B cell (primary cell): Measurements from ENCODE around the gene CACNB4. TPM values are rescaled to one million over a fixed set of nuclear protein-coding genes. Genes with fewer than 3 reads are reported as not detected.

Source experiments
- ATAC-seq: fragments of 200-7000 bp; cut with Tn5 transposase; one replicate; pipeline ENCODE4 v1.10.0; 2021; ENCODE audit warnings: low read depth, mild to moderate bottlenecking, moderate number of reproducible peaks, moderate library complexity
- CTCF ChIA-PET: fragments of 350-600 bp; sonication (Branson Sonifier 250); formaldehyde crosslinking; loops from one replicate; lab custom pipeline; 2021; ENCODE audit warnings: antibody characterized with exemption, inconsistent platforms; lab: Charles Lee
- POLR2A ChIA-PET: fragments of 350-600 bp; sonication (Branson Sonifier 250); formaldehyde crosslinking; loops from one replicate; lab custom pipeline; 2021; ENCODE audit warnings: antibody characterized with exemption; lab: Charles Lee
- DNase-seq: peaks from one replicate; pipeline ENCODE4 v3.0.0; 2013
- H2AFZ ChIP-seq: 2 replicates; pipeline ENCODE4 v1.6.1; 2012; ENCODE audit warnings: mild to moderate bottlenecking, low read depth, low read length; ENCODE audit not compliant: insufficient read depth, poor library complexity, severe bottlenecking
- H3K27ac ChIP-seq, 2 donors: 1 replicate in 1 of 2; 2 replicates in 1 of 2; pipeline ENCODE4 v1.5.1; 2012 to 2013; ENCODE audit warnings: low read length in 2 of 2, mild to moderate bottlenecking in 2 of 2, moderate library complexity in 1 of 2
- H3K27me3 ChIP-seq, 4 experiments: fragments of 200-600 bp in 1 of 4; sonication (generic) in 1 of 4; replicated peaks in 1 of 4; 1 replicate in 2 of 4; 2 replicates in 2 of 4; pipeline versions ENCODE4 v1.6.1 to v1.7.0; 2013 to 2016; ENCODE audit warnings: low read length in 3 of 4, mild to moderate bottlenecking in 2 of 4, mixed read lengths in 1 of 4, moderate library complexity in 1 of 4; ENCODE audit not compliant: insufficient read depth in 4 of 4, control insufficient read depth in 3 of 4; ENCODE audit errors: control extremely low read depth in 1 of 4
- H3K36me3 ChIP-seq, 2 experiments: replicated peaks in 1 of 2; 1 replicate in 1 of 2; 2 replicates in 1 of 2; pipeline versions ENCODE4 v1.6.1 to v1.7.1; 2013; ENCODE audit warnings: low read length in 1 of 2; ENCODE audit not compliant: insufficient read depth in 2 of 2, control insufficient read depth in 1 of 2; ENCODE audit errors: control extremely low read depth in 1 of 2, extremely low read depth in 1 of 2
- H3K4me1 ChIP-seq, 2 donors: fragments of 200-600 bp in 1 of 2; sonication (generic) in 1 of 2; 1 replicate in 1 of 2; 2 replicates in 1 of 2; pipeline versions ENCODE4 v1.5.1 to v1.6.1; 2013 to 2017; ENCODE audit warnings: low read length in 2 of 2; ENCODE audit not compliant: control insufficient read depth in 2 of 2, insufficient read depth in 2 of 2
- H3K4me2 ChIP-seq: replicated peaks from 2 replicates; pipeline ENCODE3; 2012; ENCODE audit warnings: mild to moderate bottlenecking, low read depth, low read length; ENCODE audit not compliant: poor library complexity, severe bottlenecking
- H3K4me3 ChIP-seq, 5 experiments: fragments of 200-600 bp in 1 of 5; sonication (generic) in 1 of 5; 1 replicate in 3 of 5; 2 replicates in 2 of 5; pipeline versions ENCODE4 v1.5.1 to v1.7.0; 2011 to 2016; ENCODE audit warnings: low read length in 4 of 5, mild to moderate bottlenecking in 4 of 5, low read depth in 2 of 5, control low read depth in 1 of 5, moderate library complexity in 1 of 5; ENCODE audit not compliant: insufficient read depth in 1 of 5; ENCODE audit errors: control extremely low read depth in 1 of 5, extremely low read depth in 1 of 5
- H3K79me2 ChIP-seq: fragments of 200-600 bp; sonication (generic); one replicate; pipeline ENCODE4 v1.6.0; 2016; ENCODE audit warnings: low read length; ENCODE audit not compliant: control insufficient read depth, insufficient read depth
- H3K9ac ChIP-seq: fragments of 200-600 bp; sonication (generic); 2 replicates; pipeline ENCODE4 v1.6.1; 2017; ENCODE audit warnings: mild to moderate bottlenecking, low read length, moderate library complexity
- H3K9me3 ChIP-seq, 3 donors: one replicate each; pipeline versions ENCODE4 v1.6.1 to v1.7.1; 2013; ENCODE audit warnings: low read length in 2 of 3; ENCODE audit not compliant: control insufficient read depth in 2 of 3, insufficient read depth in 1 of 3; ENCODE audit errors: control extremely low read depth in 1 of 3
- H4K20me1 ChIP-seq: 2 replicates; pipeline ENCODE4 v1.6.0; 2012; ENCODE audit warnings: mild to moderate bottlenecking, low read length; ENCODE audit not compliant: insufficient read depth, control insufficient read depth, poor library complexity, severe bottlenecking
- H3K27ac Mint-ChIP-seq: one replicate; pipeline ENCODE4 v1.8.0; 2021; ENCODE audit warnings: mixed read lengths
- H3K27me3 Mint-ChIP-seq: one replicate; pipeline ENCODE4 v1.8.0; 2021; ENCODE audit warnings: mixed read lengths
- H3K4me1 Mint-ChIP-seq: one replicate; pipeline ENCODE4 v1.8.0; 2021; ENCODE audit warnings: mixed read lengths
- H3K4me3 Mint-ChIP-seq: one replicate; pipeline ENCODE4 v1.8.0; 2021; ENCODE audit warnings: mixed read lengths
- H3K9me3 Mint-ChIP-seq: one replicate; pipeline ENCODE4 v1.8.0; 2022; ENCODE audit warnings: mixed read lengths; ENCODE audit not compliant: insufficient read depth
- CTCF ChIP-seq: fragments of 200-600 bp; IDR thresholded peaks from one replicate; pipeline ENCODE4 v1.8.0; 2022; ENCODE audit warnings: antibody characterized with exemption, mild to moderate bottlenecking
- EZH2 ChIP-seq: IDR thresholded peaks from 2 replicates; pipeline ENCODE4 v1.6.1; 2012; ENCODE audit warnings: borderline replicate concordance, low read depth, mild to moderate bottlenecking, moderate library complexity, low read length; ENCODE audit not compliant: insufficient read depth, poor library complexity, severe bottlenecking
- whole genome bisulfite sequencing: methylation state at CpG from one replicate; pipeline ENCODE4 v1.1.5; 2013; ENCODE audit warnings: missing lambda C conversion rate; ENCODE audit not compliant: insufficient coverage; 5-methylcytosine and 5-hydroxymethylcytosine counted together
- intact Hi-C: fragments of 100-400 bp; cut with micrococcal nuclease; formaldehyde crosslinking; loops from one replicate; pipeline ENCODE4 v1.10.0; 2022
- polyA plus RNA-seq: library from polyadenylated mRNA; depleted of rRNA; stranded (reverse); fragments of >200 nt; gene quantifications from 2 replicates; pipeline ENCODE4 v1.2.3, GENCODE V29; 2012
- total RNA-seq, 2 donors: library from RNA; stranded (reverse); fragments of 120-200 nt in 1 of 2; gene quantifications; 1 replicate in 1 of 2; 2 replicates in 1 of 2; pipeline versions ENCODE4 v1.2.3 to v1.2.4, GENCODE V29; 2013 to 2022

Gene CACNB4
- total and polyA plus RNA-seq, 2 donors (not counting 1 experiment from before 2014, with no cell fraction given), result 0.12 to 1.4 TPM

- ChIA-PET POLR2A (no interaction called here), CTCF (interaction anchor here (0.6 kb wide), 1 partner anchor 82 kb away, joined by 3 read pairs; no protein-coding TSS in a partner anchor)
- Histone ChIP-seq H3K27me3 (no peaks in the 10 kb centered on the region), H2AFZ (no peak overlapping the region), H3K4me2 (no peak overlapping the region), H3K36me3 (no peaks in the 10 kb centered on the region), H3K9me3 (peaks cover 0 to under 1% (median 0%) of the 10 kb centered on the region in 3 donors), H3K9ac (no peak overlapping the region), H3K27ac (no peak overlapping the region), H3K79me2 (no peaks in the 10 kb centered on the region), H3K4me3 (no peak overlapping the region), H3K4me1 (no peaks in the 10 kb centered on the region), H4K20me1 (no peaks in the 10 kb centered on the region)
- Mint-ChIP-seq H3K9me3 (no peaks in the 10 kb centered on the region), H3K27ac (no peak overlapping the region), H3K4me1 (no peaks in the 10 kb centered on the region), H3K27me3 (peaks cover 27% of the 10 kb centered on the region), H3K4me3 (no peak overlapping the region)
- WGBS, result 83% methylated on average over 1 of the region's 2 CpGs
- DNase-seq (no peak), ATAC-seq (no peak)
- intact Hi-C loops, result no loop called here
- TF ChIP-seq CTCF (no peak), EZH2 (no peak)
These were observed 170.5 kb downstream of the CACNB4 start for GRCh38 chr2:151928380-151928779.

GRCh38 chr2:151927501-151928221, 171.2 kb downstream of the CACNB4 start:
- Histone ChIP-seq H3K27me3 (no peaks in the 10 kb centered on the region), H3K4me3 (no peak overlapping the region), H4K20me1 (no peaks in the 10 kb centered on the region), H2AFZ (no peak overlapping the region), H3K36me3 (no peaks in the 10 kb centered on the region), H3K79me2 (no peaks in the 10 kb centered on the region), H3K9me3 (peaks cover 0 to 3% (median 0%) of the 10 kb centered on the region in 3 donors), H3K27ac (no peak overlapping the region), H3K9ac (no peak overlapping the region), H3K4me2 (no peak overlapping the region), H3K4me1 (no peaks in the 10 kb centered on the region)
- Mint-ChIP-seq H3K4me3 (no peak overlapping the region), H3K4me1 (no peaks in the 10 kb centered on the region), H3K27me3 (peaks cover 25% of the 10 kb centered on the region), H3K9me3 (no peaks in the 10 kb centered on the region), H3K27ac (no peak overlapping the region)
- ATAC-seq (no peak), DNase-seq (no peak)
- ChIA-PET CTCF (interaction anchor here (0.6 to 1.0 kb wide), 2 partner anchors 81 to 160 kb away, joined by 3 read pairs; no protein-coding TSS in a partner anchor), POLR2A (no interaction called here)
- intact Hi-C loops, result no loop called here
- WGBS, result 87% methylated on average over 4 of the region's 7 CpGs
- TF ChIP-seq CTCF (no peak), EZH2 (no peak)
